NCI-H2196 (cell line): ENCODE results near the gene SPOCK3.
"Not testable (repeated sequence)": the region's sequence is repeated elsewhere in the genome, so short reads cannot be mapped to it uniquely, and the experiment has no call there.

ENCODE experiments used
- DNase-seq: peaks from one replicate; lab custom pipeline; 2025; ENCODE audit not compliant: unreplicated experiment; lab: John Stamatoyannopoulos, UW

Gene SPOCK3

GRCh38 chr4:167234316-167234881 lies at the start of gene SPOCK3:
TSS of gene SPOCK3 (minus strand) at chr4:167234494.
- DNase-seq = no peak

- no peak for DNase-seq
These were observed 48.0 kb upstream of the SPOCK3 start for GRCh38 chr4:167282171-167282864.

- DNase-seq = not testable (repeated sequence)
These were observed 47.3 kb upstream of the SPOCK3 start for GRCh38 chr4:167281545-167281944.

DNA sequence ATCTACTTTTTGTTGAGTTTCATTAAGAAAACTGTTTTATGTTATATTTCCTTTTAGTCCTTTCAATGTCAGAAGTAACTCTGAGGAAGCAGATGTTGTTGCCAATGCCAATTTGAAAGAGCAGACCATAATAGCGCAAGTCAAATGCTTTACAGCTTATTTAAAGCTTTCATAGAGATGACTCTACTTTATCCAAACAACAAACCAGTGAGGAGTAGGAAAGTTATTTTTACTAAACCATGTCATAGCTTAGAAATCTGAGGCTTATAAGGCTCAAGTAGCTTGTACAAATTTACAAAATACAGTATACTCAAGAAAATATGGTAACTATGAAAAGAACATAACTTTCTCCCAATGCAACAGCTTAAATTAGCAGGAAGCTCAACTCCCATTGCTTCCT lies 40.1 kb upstream of the SPOCK3 start:
- no peak for DNase-seq

DNA sequence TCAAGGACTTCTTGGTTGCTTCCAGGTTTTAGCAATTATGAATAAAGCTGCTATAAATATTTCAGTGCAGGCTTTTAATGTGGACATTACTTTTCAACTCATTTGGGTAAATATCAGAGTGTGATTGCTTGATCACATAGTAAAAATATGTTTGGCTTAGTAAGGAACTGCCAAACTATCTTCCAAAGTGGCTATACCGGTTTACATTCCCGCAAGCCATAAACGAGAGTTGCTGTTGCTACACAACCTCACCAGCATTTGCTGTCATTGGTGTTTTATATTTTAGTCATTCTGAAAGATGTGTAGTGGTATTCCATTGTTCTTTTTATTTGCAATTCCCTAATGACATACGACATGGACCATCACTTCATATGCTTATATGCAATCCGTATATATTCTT lies 30.9 kb upstream of the SPOCK3 start:
- DNase-seq = no peak

DNA sequence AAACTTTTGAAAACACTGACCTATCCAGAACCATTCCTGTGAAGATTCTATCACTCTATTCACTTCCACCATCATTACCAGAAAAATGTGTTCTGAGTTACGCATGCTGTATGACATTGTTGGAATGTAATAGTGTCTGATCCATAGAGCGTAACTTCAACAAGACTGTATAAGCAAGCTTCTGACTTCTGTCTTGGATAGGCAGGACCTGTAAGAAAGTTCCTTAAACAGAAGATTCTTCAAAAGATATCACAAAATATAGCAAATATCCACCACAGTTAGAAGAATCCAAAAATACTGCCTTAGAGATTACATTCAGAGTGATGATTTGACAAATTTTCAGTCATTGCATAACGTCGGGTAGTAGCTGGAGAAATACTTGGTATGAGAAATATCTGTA lies 14.0 kb upstream of the SPOCK3 start:
- no peak for DNase-seq

- no peak for DNase-seq
These were observed 5.3 kb upstream of the SPOCK3 start for GRCh38 chr4:167239627-167240026.

- DNase-seq = no peak
These were observed 3.9 kb upstream of the SPOCK3 start for GRCh38 chr4:167238226-167238625.

GRCh38 chr4:167233685-167234315 lies 494 bp downstream of the SPOCK3 start:
- DNase-seq = no peak

- DNase-seq = no peak
These were observed 1.2 kb downstream of the SPOCK3 start for GRCh38 chr4:167232805-167233684.

DNA sequence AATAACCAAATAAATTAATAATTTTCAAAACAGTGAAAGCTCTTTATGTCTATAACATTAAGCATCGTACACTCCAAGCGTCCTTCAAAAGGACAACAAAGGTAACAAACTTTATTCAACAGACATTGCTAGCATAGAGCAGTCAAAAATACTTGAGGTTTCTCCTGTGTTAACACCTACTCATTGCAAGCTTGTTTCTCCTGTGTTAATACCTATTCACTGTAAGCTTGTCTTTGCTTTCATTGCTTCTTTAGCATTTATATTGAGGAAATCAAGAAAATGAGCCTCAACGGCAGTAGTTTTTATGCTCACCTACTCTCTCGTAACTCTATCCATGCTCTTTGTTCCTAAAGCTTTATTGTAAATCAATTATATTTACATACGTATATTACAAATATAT lies 3.5 kb downstream of the SPOCK3 start:
- no peak for DNase-seq

- DNase-seq = no peak
These were observed 12.2 kb downstream of the SPOCK3 start for GRCh38 chr4:167222099-167222498.

DNA sequence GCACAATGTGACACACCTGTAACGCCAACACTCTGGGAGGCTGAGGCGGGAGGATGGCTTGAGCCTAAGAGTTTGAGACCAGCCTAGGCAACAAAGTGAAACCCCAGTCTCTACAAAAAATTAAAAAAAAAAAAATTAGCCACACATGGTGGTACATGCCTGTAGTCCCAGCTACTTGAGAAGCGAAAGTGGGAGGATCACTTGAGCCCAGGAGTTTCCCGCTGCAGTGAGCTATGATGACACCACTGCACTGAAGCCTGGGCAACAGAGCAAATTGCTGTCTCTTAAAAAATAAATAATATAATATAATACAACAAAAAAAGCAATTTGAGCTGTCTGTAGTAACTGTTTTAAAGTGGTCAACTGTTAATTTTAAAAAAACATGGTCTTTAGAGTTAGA lies 13.2 kb downstream of the SPOCK3 start:
- no peak for DNase-seq

GRCh38 chr4:167218022-167218608 lies 16.2 kb downstream of the SPOCK3 start:
- DNase-seq = peak; percentile 1

DNA sequence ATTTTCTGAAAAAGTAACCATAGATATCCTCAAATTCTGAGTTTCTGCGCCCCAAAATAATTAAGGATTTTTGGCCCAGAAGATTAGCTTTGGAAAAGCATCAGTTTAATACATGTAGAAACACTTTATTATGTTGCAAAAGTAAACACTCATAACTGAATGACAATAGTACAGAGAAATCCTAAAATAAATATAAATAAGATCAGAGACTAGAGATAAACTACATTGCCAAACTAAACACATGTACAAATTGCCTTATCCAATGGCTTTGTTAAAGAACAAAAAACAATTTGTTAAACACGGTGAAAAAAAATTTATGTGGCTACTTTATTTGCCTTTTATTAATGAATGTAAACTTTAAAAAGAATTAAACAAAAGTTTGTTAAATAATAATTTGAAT lies 17.5 kb downstream of the SPOCK3 start:
- no peak for DNase-seq

DNA sequence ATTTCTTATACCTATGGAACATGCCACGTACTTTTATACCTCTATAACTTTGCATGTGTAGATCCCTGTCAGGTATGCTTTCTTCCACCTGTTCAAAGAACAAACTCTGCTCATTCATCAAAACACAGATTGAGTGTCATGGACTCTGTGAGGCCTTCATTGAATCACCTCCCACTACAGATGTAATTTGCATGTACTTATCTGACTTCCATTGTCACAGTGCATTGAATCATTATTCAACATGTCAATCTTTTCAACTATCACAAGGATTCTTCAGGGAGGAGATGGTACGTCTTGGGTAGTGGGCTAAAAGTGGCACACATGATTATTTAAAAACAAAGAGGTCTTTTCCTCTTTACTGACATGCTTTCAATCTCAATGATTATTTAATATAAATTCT lies 24.1 kb downstream of the SPOCK3 start:
- DNase-seq = no peak

DNA sequence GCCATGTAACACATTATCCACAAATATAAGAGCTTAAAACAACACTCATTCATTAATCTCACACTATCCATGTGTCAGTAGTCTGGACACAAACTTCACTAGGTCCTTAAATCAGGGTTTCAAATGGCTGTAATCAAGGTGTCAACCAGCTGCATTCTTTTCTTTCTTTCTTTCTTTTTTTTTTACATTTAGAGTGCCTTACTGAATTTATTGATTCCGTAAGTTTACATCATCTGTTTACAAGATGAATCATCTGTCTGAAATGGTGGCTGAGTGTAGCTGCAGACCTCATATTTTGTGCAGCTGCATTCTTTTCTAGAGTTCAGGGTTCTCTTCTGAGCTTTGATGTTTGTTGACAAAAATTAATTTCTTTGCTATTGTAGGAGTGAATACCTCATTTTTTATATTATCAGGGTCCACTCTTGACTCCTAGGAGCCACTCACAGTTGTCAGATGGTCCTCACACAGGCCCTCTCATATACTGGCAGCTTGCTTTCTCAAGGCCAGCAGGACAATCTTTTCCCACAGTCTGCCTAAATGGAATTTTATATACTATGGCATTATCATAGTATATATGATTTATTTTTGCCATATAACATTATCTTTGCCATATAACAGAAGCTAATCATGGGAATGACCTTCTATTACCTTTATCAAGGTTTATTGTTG lies 37.8 kb downstream of the SPOCK3 start:
- DNase-seq = no peak

DNA sequence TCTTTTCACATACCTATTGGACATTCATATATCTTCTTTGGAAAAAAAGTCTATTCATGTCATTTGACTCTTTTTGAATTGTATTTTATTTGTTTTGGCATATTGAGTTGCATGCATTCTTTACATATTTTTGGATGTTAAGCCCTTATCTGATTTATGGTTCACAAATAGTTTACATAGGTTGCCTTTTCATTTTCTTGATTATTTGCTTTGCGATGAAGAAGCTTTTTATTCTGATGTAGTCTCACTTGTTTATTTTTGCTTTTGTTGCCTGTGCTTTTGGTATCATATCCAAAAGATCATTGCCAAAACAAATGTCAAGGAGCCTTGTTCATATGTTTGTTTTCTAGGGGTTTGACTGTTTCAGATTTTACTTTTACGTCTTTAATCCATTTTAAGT lies 43.9 kb downstream of the SPOCK3 start:
- no peak for DNase-seq

GRCh38 chr4:167185465-167185864 lies 48.8 kb downstream of the SPOCK3 start:
- no peak for DNase-seq

GRCh38 chr4:167183036-167183435 lies 51.3 kb downstream of the SPOCK3 start:
- DNase-seq = no peak

DNA sequence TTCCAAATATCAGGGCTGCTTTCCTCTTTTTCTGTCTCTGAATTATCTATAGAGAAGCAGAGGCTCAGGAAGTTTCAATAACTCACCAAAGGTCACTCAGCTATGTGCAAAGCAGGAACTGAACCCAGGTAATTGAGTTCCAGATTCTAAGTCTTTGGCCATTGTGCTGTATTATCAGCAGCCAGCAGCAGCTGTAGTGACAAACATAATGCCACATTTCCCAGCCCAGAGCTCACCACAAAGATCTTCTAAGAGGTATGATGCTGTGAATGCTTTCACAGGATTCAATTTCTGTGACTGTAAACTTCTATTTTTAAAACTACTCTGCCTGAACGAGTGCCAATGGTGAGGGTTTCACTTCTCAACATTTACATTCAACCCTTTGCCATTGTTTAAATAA lies 56.4 kb downstream of the SPOCK3 start:
- no peak for DNase-seq
